Measurements from ENCODE around the gene DEGS1. TPM values are rescaled to one million over a fixed set of nuclear protein-coding genes. Genes with fewer than 3 reads are reported as not detected.

DEGS1 gene
- total RNA-seq, 4 donors from 2014 or later, result 87.7 to 138 (median 101) TPM

GRCh38 chr1:224178894-224179293 is 4.1 kb upstream of the DEGS1 start:
- H3K27me3 ChIP-seq, result no peaks in the 10 kb centered on the region
- no peaks in the 10 kb centered on the region for H3K36me3 ChIP-seq
- DNase-seq, result no peak
- no peak overlapping the region for H3K27ac ChIP-seq
- peaks cover 0 to 5% of the 10 kb centered on the region in 2 donors for H3K4me1 ChIP-seq
- H3K4me3 ChIP-seq (replicated peaks in 1 of 3), result no peak overlapping the region
- TF ChIP-seq POLR2A (IDR thresholded peaks at IDR 0.05) (no peak), CTCF (IDR thresholded peaks at IDR 0.05) (no peak)
- no peaks in the 10 kb centered on the region for H3K9me3 ChIP-seq
- intact Hi-C loops (cut with DNase I), result loop anchor here (10.0 kb wide), 1 partner anchor 146 kb away; no protein-coding TSS in a partner anchor
- WGBS, 2 donors, result 88 to 91% methylated on average over 5 of the region's 5 CpGs

- no peak for DNase-seq
- TF ChIP-seq POLR2A (IDR thresholded peaks at IDR 0.05) (no peak), CTCF (IDR thresholded peaks at IDR 0.05) (no peak)
- WGBS, 2 donors, result 93 to 95% methylated on average over 11 of the region's 11 CpGs
Observed at GRCh38 chr1:224180783-224181452, 2.1 kb upstream of the DEGS1 start.

GRCh38 chr1:224181453-224181810 is 1.6 kb upstream of the DEGS1 start:
- DNase-seq, result no peak
- no peak for TF ChIP-seq POLR2A (IDR thresholded peaks at IDR 0.05)
- TF ChIP-seq CTCF (IDR thresholded peaks at IDR 0.05), result no peak
- Histone ChIP-seq H3K9me3 (no peaks in the 10 kb centered on the region), H3K4me1 (peaks cover 7 to 22% of the 10 kb centered on the region in 2 donors), H3K4me3 (replicated peaks in 1 of 3) (no peak overlapping the region), H3K27me3 (no peaks in the 10 kb centered on the region), H3K36me3 (no peaks in the 10 kb centered on the region), H3K27ac (peak overlapping the region in 1 of 3 donors; percentile 83)
- 83 to 92% methylated on average over 4 of the region's 4 CpGs for WGBS, 2 donors
- intact Hi-C loops (cut with DNase I), result no loop called here

More at GRCh38 chr1:224180783-224181452, 2.1 kb upstream of the DEGS1 start:
- intact Hi-C loops (cut with DNase I), result no loop called here
- H3K4me3 ChIP-seq (replicated peaks in 1 of 3), result no peak overlapping the region
- no peak overlapping the region for H3K27ac ChIP-seq
- H3K27me3 ChIP-seq, result no peaks in the 10 kb centered on the region
- peaks cover 7 to 22% of the 10 kb centered on the region in 2 donors for H3K4me1 ChIP-seq
- no peaks in the 10 kb centered on the region for H3K9me3 ChIP-seq
- no peaks in the 10 kb centered on the region for H3K36me3 ChIP-seq

- Histone ChIP-seq H3K27me3 (no peaks in the 10 kb centered on the region), H3K9me3 (no peaks in the 10 kb centered on the region), H3K4me1 (peaks cover 7 to 22% of the 10 kb centered on the region in 2 donors), H3K36me3 (no peaks in the 10 kb centered on the region), H3K4me3 (replicated peaks in 1 of 3) (peak overlapping the region in 2 of 3 donors; percentile 4 to 92), H3K27ac (peak overlapping the region; percentile 83 to 97 (median 95))
- WGBS, 2 donors, result 31 to 36% methylated on average over 22 of the region's 22 CpGs
- DNase-seq, result peak; percentile 38 to 45
- no peak for TF ChIP-seq POLR2A (IDR thresholded peaks at IDR 0.05)
- no peak for TF ChIP-seq CTCF (IDR thresholded peaks at IDR 0.05)
- intact Hi-C loops (cut with DNase I), result no loop called here
Observed at GRCh38 chr1:224182057-224182865, 779 bp upstream of the DEGS1 start.
